HG03103 (cell line): ENCODE results near the gene UBE2O.
A peak's percentile ranks its signal among the peaks of the same experiment; 100 is the strongest.

Source experiments
- ATAC-seq: cut with Tn5 transposase; IDR thresholded peaks from one replicate; pipeline ENCODE4 v1.9.1; 2021; ENCODE audit warnings: low read depth; ENCODE audit not compliant: unreplicated experiment

UBE2O gene

DNA sequence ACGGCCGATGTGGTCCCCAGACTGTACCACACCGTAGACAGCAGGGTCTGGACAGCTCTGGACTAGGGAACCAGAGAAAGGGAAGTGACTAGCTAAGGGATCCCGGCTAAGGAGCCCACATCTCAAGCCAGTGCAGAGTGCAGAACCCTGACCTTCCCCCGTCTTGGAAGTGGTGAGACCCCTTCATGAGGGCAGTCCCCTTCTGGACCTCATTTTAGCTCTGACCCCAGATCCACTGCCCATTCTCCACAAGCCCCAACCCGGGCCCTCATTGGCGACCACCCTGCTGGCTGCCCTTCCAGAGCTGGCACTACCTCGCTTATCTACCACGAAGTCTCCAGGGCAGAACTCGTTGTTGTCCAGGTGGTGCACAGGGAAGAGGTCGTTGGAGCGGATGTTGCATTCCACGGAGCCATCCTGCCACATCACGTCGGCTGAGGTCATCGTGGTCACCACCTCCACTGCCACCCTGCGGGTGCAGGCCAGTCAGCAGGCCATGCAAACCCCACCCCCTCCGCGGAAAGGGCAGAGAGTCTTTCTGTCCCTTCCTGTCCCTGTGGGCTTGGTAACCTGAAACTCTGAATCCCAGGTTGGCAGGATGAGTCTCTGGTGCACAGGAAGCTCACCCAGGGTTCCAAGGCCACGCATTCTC lies 54.3 kb downstream of the UBE2O start:
- no peak for ATAC-seq

DNA sequence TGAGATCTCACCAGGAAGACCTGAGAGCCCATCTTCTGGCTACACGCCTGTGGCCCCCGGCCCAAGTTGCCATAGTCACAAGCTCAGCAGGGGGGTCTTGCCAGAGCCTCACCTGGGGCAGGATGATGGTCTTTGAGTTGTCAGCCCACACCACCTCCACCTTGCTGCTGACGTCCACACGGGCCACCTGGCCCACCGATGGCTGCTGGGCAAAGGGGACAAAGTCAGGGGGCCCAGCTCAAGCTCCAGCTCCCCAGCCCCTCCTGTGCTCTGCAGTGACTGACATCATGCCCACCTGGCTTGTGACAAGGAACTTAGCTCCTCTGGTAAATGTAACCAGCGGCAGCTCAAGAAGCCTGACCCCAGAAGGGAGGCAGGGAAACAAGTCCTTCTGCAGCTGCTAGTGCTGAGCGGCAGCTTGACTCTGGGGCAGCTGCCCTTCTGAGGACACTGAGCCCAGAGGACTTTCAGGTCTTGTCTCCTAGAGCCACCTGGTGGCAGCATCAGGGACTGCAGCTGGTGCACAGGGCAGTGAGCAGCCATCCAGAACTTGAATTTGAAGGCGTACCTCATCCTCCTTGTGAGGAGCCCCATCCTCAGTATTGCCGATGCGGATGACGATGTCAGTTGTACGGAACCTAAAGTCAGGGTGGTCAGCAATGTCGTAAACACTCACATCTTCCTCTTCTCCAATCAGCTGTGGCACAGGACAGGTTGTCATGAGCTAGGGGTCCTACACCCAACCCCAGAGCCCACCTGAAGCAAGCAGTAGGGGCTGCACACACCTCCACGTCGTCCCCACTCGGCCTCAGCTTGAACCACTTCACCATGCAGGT lies 55.0 kb downstream of the UBE2O start:
- ATAC-seq = no peak

DNA sequence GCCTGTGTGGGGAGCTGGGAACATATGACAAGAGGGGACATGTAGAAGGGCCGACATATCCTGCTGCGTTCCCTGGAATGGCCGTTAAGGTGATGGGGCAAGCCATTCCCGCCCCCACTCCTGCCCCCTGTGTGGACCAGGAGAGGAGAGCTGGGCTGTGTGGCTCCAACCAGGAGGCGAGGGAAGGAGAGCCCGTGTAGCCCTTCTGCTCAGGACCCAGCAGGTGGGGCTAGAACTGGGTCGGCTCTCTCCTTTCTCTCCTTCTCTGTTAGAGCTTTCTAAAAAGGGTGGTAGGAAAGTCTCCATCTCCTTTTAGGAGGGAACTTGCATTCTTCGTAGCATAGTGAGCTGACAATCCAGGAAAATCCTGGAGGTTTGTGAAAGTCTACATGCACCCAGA lies 55.8 kb downstream of the UBE2O start:
- ATAC-seq = no peak

DNA sequence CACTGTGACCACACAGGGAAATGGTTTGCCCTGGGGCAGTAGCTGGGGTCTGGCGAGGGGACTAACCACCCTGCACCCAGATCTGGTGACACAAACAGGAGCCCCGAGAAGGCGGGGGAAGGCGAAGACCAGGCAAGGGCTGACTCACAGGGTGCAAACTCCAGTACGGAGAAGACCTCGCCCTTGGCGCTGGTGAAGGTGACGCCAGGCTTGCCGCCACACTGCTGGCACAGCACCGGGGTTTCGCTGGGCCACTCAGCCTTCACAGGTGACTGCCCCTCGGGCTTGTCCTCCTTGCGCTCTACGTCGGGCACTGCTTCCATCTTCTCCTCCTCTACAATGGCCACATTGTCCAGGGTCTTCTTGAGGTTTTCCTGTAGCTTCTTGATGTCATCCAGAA lies 57.0 kb downstream of the UBE2O start:
- no peak for ATAC-seq

DNA sequence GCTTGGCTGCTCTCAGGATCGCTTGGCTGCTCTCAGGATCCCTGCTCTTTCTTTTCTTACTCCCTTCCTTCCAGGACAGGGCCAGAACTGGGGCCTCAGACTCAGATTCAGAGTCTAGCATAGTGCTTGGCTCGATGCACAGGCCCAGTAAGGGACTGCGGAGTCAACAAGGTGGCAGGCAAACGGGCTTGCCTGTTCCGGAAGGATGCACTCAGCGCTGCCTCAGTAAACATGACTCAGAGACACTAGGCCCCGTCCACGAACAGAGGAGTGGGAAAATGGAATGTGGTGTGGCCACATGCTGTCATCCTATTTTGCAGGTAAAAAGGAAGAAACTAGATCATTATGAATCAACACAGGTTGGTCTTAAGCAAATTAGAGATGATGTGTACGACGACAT lies 58.8 kb downstream of the UBE2O start:
- no peak for ATAC-seq

DNA sequence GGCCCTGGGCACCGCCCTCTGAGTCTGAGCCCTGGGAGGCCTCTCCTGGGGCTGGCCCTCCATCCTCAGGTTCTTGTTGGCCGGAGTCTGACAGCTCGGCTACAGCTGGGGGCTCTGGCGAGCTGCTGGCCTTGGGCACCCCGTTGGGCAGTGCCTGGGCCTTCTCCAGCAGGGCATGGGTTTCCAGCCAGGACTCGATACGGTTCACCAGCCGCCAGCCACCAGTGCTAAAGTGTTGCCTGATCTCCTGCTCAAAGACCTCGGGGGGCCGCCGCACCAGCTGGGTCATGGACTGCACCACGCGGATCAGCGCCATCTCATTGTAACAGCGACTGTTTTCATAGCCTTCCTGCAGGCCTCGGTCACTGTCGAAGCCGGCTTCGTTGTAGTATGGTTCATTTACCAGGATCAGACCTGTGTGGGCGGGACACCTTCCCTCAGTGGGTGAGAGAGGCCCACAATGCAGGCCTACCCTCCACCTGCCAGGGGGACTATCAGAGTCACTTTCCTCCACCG lies 61.7 kb downstream of the UBE2O start:
- no peak for ATAC-seq

DNA sequence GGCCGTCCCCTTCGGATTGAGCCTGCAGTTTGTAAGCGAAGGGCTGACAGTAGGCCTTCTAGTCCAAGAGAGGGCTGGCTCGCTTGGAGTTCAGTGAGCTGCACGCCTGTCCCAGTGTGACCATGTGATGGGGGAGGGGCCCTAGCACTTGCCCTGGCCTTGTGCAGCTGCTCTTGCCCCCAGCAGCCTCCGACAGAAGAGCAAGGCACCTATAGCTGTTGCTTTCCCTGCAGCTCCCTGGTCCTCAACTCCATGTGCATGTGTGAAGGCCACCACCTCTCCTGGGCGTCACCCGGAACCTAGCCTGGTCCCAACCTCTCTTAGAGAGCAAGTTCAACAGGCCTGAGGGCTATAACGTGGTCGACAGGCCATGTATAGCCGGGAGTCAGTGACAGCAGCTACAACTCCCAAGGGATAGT lies 62.9 kb downstream of the UBE2O start:
- no peak for ATAC-seq

DNA sequence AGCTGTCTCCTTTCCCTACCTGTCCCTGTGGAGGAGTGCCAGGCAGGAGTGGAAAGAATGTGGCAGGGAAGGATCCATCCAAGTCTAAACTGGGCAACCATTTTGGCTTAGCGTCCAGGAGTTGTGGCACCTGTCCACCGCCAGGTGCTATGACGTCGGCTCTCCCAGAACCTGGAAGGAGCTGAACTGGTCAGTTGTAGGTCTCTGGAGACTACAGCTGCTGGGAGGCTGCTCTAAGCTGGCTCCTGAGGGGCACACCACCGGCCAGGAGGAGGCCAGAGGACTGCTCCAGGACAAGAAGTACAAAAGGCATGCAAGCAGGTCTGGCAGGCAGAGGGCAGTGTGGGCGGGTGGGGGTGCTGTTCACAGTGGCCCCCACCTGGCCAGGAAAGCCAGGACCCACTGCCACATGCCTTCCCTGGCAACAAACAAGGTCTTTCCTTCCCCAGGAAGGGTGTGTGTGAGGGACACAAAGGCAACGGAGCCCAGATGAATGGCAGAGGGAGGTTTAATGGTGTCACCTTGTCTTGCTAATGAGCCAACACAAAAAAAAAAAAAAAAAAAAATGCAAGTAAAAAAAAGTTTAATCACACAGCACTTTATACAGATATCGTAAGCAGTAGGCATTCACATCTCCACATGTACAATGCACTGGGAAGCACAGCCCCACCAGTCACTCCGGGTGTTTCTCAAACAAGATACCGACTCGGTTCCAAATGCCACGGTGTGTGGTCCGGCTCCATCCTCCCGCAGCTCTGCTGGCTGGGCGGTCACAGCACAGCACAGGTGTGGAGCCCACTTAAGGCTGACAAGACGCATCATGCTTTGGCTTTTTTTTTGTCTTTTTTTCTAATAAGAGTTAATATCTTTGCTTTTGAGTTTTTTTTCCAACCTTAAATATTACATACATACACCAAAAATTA lies 63.7 kb downstream of the UBE2O start:
- ATAC-seq = no peak

DNA sequence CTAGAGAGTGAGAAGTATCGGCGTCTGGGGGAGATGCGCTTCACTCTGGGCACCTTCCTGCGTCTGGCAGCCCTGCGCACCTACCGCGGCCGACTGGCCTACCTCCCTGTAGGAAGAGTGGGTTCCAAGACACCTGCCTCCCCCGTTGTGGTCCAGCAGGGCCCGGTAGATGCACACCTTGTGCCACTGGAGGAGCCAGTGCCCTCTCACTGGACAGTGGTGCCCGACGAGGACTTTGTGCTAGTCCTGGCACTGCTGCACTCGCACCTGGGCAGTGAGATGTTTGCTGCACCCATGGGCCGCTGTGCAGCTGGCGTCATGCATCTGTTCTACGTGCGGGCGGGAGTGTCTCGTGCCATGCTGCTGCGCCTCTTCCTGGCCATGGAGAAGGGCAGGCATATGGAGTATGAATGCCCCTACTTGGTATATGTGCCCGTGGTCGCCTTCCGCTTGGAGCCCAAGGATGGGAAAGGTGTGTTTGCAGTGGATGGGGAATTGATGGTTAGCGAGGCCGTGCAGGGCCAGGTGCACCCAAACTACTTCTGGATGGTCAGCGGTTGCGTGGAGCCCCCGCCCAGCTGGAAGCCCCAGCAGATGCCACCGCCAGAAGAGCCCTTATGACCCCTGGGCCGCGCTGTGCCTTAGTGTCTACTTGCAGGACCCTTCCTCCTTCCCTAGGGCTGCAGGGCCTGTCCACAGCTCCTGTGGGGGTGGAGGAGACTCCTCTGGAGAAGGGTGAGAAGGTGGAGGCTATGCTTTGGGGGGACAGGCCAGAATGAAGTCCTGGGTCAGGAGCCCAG lies 65.8 kb downstream of the UBE2O start:
- no peak for ATAC-seq

DNA sequence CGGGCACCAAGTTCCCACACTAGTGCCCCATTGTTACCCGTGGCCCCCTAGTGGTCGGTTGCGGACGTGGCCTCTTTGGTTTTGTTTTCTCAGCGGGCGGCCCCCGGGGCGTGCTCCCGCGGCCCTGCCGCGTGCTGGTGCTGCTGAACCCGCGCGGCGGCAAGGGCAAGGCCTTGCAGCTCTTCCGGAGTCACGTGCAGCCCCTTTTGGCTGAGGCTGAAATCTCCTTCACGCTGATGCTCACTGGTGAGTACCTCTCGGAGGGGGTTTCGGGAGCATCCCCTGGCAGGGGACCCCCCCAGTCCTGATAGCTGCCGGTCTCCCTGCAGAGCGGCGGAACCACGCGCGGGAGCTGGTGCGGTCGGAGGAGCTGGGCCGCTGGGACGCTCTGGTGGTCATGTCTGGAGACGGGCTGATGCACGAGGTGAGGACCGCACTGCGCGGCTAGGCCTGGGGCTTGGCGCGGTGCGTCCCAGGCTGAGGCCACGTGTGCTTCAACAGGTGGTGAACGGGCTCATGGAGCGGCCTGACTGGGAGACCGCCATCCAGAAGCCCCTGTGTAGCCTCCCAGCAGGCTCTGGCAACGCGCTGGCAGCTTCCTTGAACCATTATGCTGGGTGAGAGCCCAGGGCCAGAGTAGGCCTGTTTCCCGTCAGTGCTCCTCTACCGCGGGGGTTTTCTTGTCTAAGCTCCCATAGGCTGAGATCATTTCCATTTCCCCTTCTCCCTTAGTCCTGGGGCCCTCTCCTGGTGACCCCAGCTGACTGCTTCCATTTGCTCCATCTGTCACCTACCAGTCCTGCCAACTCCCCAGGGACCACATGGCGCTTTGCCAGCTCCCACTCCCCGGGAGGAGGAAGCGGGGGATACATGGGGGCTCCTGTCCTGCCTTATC lies 66.8 kb downstream of the UBE2O start:
- no peak for ATAC-seq

DNA sequence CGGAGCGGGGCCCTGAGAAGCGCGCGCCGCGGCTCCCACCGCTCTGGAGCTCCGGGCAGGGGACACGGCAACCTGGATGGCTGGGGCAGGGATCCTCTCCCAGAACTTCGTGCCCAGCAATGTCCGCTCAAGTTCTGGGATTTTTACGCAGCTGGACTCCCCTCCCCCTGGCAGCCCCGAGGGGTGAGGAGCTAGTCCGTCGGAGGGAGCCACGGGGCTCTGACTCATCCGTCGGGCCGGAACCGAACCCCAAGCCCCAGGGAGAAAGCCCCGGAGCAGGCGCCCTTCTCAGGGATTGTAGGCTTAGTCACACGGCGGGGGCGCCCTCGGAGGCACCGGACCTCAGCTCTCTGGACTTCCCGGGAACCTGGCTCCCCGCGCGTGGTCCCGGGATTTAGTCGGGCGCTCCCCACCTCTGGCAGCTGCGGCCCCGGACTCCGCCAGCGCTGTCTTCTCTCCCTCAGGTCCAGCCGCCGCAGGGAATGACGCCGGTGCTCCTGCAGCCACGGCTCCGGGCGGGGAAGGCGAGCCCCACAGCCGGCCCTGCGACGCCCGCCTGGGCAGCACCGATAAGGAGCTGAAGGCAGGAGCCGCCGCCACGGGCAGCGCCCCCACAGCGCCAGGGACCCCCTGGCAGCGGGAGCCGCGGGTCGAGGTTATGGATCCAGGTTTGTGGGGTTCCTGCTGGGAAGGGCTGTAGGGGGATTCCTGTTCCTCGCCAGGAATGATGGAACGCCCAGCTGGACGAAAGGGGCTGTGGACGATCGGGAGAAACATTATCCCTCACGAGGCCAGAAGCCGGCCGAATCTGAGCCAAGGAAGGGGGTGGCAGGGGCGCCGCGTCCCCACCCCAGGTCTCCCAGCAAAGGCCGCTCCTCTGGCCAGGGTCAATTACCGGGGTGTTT lies 67.7 kb downstream of the UBE2O start:
- peak; percentile 6 for ATAC-seq

DNA sequence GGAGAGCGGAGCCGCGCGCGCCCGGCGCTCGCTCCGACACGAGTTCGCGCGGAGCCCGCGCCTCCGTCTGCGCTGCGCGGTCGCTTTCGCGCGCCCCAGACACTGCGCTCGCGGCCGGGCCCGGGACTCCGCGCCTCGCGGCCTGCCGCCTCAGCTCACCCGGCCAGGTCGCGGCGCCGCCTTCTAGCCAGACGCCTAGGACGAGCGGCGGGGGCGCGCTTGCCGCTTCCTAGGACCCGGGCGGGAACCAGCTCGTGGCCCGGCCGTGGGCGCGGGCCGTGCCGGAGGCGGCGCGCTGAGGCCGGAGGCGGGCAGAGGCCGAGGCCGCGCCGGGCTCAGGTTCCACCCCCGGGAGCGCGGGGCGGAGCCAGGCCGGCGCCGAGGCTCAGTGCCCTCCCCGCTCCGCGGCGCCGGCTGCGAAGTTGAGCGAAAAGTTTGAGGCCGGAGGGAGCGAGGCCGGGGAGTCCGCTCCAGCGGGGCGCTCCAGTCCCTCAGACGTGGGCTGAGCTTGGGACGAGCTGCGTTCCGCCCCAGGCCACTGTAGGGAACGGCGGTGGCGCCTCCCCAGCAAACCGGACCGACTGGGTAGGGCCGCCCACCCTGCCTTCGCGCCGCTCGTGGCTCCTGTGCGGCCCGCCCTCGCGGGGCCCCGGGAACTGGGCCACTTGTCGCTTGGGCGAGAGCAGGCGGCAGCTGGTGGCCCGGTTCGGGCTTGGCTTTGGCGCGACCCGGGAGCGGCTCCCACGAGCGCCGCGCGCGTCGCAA lies 68.5 kb downstream of the UBE2O start, which contains the start of gene SPHK1:
SPHK1 (plus strand) TSS at position 388 of the 765 bp plus-strand sequence. CDS start 1,036 bp downstream, outside the sequence.
- peak; percentile 44 for ATAC-seq

DNA sequence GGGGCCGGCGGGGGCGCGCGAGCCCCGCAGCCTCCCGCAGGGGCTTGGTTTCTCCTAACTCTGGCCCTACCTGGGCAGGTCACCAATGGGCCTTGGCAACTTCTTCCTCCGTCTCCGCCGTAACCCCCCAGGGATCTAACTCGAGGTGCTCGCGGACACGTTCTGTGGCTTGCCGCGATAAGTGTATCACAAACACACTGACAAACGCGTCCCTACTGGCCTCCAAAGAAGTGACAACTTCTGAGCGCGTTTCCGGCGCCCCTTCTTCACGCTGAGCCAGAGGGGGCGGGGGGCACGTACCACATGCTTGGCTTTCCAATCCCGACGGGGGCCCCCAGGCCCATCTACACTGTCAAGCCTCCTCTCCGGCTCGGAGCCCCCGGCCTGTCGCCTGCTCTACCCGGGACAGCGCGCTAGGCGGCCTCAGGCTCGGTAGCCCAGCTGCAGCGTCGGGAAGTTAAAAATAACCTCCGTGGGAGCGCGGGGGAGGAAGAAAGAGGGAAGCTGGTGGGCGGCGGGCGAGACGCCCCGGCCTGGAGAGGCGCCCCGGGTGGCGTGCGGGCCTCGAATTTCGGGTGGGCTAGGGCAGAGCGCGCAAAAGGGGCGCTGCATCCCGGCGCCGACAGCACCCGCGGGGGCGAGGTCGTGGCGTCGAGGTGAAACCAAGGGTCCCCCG lies 69.3 kb downstream of the UBE2O start:
- no peak for ATAC-seq

DNA sequence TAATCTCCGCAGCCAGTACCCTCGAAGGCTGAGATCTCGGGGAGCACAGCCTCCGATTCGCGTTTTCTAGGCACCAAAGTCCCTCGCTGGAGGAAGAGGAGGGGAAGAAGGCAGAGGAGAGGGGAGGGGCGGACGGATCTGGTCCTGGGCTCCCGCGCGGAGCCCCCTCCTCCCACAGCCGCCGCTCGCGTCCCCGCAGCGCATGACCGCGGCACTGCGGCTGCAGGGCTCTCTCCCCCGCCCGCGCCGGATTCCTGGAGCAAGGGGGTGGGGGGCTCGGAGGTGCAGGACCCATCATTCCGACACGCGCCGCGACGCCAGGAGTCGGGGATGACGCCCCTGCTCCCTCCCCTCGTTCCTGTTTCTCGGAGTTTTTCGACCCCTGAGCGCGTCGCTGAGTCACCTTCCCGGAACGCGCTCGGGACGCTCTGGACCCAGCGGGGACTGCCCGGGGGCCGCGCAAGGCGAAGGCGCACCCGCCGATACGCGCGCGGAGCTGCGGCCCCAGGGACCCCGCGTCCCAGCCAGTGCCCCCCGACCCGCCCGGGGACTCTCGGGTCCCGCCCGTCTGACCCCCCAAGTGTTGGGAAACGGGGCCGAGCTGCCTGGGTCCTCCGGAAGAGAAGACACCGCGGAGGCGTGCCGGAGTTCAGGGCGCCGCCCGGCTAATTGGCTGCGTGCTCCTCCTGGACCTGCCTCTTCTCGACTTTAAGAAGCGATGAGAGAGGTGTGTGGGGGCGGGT lies 70.0 kb downstream of the UBE2O start:
- ATAC-seq = no peak

DNA sequence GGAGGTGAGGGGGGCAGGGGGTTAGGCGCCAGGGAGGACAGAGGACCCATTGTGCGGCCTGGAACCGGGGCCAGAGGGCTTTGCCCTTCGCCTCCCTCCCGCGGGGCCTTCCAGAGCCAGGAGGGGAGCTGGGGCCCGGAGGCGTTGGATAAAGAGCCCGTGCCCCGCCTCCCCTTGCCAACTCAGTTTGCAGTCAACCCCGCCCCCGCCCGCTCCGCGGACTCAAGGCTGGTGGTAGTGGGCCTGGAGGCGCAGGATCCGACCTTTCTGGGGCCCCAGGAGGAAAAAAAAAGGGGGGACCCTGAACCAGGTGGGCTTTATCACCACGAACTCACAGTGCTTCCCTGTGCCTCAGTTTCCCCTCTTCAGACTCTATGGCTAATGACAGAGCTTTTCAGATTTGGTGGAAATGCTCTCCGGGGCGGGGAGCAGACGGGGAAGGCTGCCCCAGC lies 70.6 kb downstream of the UBE2O start:
- no peak for ATAC-seq
